ENCODE results near the gene WNK2.
A peak's percentile ranks its signal among the peaks of the same experiment; 100 is the strongest.
"Not testable (repeated sequence)": the region's sequence is repeated elsewhere in the genome, so short reads cannot be mapped to it uniquely, and the experiment has no call there.

Gene WNK2

DNA sequence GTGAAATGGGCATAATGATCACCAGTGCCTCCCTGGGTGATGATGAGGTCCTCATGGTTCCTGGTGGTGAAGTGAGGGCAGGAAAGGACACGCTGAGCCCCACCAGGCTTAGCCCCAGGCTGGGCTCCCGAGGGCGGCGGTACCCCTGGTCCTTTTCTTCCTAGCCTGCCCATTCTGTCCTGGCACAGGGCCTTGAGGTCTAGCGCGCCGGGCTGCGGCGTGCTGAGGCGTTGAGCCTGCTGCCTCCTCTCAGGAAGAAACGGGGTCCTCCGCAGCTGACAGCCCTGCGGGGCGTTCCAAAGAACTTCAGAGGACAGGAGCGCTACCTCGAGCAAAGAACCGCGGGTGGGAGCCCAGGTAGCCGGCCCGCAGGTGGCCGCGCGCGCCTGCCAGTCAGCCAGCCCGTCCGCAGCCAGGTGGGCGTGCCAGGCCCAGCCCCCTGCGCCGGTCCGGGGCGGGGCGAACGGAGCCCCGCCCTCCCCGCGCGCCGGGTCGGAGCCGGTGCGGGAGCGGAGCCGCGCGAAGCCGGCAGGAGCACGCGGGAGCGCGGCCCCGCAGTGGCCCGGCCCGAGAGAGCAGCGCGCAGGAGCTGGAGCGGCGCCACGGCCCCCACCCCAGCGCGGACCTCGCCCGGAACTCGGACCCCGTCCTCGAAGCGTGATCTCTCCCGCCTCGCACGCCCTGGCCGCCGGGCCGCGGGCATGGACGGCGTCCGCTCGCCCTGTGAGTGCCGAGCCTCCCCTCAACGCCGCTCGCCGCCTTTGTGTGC, at the start of gene WNK2:
Gene WNK2 (plus strand): TSS at position 477 of the 769 bp plus-strand sequence. CDS start 791 bp downstream, outside the sequence.
- DNase-seq: peak; percentile 30

DNA sequence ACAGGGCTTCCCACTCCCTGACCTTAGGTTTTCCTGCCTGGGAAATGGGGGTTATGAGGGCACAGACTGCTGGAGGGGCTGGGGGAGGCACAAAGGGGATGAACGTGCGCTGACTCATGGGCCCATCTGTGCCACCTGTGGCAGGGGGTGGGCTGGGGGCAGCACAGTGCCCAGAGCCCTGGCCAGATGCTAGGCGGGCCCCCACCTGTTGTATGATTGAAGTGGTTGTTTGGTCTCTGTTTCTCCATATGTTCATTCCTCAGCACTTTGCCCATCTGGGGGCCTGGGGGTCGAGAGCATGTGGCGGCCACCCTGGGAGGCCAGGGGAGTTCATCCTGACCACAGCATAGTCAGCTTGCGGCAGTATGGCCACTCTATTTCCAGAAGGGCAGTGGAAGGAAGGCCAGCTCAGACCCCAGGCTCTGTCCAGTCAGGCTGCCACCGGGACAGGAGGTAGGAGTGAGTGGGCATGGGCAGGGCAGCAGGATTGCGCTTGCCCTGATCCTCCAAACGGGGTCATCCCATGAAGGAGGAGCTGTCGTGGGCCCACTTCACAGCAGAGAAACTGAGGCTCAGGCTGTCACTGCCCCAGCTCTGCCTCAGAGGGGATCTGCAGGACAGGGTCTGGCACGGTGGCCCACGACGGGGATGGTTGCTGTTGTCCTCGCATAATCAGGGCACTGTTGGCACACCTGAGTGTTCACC, 49.0 kb upstream of the WNK2 start:
- no peak for DNase-seq

DNA sequence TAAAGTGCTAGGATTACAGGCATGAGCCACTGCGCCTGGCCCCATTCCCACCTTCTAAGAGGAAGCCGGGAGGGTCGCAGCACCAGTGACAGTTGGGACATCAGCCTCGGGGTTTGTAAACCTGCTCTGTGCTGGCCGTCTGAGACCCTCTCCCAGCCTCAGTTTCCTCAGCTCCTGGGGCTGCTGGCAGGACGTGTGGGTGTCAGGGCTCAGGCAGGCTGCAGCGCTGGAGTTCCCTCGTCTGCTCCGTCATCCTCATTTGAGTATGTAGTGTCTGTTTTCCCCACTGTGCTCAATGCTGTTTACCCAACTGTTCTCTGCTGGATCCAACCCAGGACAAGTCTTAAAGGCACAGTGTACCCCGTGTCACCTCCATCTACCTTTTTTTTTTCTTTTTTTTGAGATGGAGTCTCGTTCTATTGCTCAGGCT, 47.9 kb upstream of the WNK2 start:
- DNase-seq: peak; percentile 16

DNA sequence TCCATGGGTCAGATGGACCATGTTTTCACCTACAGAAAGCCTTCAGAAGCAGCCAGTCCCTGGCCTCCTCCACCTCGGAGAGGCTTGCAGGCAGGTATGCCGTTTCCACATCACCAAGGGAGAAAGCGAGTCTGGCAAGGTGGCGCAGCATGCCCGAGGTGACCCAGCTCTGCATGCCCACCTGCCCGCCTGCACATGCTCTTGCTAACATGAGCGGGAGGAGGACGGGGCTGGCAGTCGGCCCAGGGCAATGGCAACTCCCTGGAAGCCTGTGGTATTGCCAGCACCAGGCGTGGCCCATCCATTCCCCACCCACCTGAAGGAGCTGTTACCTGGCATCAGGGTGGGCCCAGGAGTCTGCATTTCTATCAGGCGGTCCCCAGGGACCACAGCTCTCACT, 46.6 kb upstream of the WNK2 start:
- DNase-seq: no peak

DNA sequence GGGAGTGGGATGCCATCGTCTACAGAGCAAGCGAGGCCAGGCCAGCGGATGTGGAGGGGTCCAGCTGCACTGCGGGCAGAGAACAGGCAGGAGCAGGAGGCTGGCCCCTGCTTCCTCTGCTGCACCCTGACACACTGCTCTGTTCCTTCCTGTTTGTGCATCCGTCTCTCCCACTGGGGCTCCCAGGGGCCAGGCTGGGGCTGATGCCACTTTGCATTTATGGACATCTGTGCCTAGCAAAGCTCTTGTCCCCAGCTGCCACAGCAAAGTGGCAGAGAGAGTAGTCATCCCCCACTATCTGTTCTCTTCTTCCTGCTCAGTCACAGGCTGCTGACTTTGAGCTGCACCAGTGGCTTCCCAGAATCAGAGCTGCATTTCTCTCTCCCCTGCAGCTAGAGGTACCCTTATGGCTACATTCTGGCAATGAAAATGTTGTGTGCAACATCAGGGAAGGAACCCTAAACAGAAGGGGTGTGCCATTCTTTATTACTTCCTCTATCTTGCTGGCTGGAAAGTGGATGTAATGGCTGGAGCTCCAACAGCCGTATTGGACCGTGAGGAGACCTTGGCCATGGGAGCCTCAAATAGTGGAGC, 45.7 kb upstream of the WNK2 start:
- no peak for DNase-seq

DNA sequence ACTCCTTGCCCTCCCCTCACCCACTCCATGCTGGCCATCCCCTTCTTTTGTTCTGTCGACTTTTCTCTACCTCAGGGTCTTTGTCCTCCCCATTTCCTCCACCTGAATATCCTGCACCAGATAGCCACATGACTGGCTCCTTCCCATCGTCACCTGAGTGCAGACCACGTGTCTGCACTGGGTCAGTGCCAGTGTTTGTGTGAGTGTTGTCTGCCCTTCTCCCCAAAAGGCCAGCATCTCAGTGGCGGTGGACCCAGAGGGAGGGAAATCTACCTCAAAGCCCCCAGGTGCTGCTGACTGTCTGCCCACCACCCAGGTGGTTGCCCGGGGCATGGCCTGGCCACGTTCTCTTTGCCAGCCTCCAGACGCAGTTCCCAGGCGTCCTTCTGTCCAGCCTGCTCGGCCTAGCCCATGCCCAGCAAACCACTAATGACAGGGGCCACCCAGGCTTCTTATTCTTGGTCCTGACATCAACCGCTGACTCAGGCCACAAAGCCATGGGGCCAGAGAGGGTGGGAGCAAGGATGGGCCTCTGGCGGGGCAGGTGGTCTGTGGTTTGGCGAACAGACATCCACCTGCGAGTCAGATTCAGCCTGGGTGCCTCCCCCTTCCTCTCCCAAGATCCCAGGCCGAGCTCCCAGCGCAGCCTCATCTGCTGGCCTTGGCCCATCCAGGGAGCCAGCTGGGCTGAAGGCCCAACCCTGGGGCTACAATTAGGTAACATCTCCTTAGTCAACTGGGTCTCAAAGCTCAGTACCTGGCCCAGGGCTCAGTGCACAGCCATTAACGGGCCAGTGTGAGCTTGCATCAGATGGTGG, 44.4 kb upstream of the WNK2 start:
- DNase-seq: no peak

DNA sequence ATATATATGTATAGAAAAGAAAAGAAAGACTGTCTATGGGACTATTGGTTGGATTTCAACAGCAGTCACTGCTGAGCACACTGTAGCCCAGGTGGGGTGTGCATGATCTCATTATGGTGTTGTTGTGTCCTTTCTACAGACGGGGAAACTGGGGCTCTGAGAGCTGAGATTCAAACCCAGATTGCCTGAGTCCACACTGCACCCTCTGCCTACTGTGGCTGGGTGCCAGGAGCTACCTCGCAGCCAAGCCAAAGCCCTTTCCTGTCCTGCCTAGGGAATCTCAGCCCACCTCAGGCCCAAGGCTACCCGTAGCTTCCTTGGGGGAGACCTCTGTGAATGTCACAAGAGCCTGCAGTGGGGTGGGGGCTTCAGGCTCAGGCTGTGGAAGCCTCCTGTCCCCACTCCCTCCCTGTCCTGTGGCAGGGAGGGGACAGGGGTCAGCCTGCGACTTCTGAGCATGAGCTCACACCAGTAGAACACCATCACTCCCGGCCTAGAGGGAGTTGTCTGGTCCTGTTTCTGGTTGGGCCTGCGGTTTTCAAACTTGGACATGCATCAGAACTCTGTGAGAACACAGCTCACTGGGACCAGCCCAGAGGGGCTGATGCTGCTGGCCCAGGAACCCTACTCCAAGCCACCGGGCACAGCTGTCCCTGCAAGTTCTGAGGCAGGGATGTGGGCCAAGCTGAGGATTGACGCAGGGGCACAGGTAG, 42.0 kb upstream of the WNK2 start:
- DNase-seq: no peak

DNA sequence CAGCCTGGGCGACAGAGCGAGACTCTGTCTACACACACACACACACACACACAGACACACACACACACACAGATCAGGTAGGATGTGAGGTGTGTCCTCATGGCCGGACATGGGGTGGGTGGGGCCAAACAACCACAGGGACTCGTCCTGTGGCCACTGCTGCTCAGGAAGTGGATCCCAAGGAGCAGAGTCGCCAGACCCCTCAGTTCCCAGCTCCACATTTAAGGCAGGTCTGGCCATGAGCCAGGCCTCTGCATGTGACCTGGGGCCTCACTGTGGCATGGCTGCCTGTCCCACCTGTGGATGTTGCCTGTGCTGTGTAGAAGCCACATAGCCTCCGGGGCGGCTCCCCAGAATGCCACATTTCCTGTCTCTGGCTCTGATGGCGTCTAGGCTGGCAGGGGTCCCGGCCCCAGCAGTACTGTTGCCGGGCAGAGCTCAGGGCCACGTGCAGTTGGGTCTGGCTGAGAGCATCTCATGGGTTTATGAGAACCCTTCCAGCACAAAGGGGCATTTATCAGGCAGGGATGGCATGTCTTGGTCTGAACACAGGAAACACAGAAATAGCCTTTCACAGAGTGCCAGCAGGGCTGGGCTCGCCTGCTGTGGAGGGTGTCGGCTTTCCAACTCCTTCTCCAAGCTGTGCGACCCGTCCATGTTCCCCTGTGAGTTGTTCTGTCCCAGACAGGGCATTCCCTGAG, 40.0 kb upstream of the WNK2 start:
- DNase-seq: peak; percentile 90

DNA sequence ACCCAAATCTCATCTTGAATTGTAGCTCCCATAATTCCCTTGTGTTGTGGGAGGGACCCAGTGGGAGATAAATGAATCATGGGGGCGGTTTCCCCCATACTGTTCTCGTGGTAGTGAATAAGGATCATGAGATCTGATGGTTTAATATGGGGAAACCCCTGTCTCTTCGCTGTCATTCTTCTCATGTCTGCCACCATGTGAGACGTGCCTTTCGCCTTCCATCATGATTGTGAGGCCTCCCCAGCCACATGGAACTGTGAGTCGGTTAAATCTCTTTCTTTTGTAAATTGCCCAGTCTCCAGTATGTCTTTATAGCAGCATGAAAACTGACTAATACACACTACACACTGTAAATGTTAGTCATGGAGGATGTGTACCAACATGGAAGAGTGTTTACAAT, 37.2 kb upstream of the WNK2 start:
- not testable (repeated sequence) for DNase-seq

DNA sequence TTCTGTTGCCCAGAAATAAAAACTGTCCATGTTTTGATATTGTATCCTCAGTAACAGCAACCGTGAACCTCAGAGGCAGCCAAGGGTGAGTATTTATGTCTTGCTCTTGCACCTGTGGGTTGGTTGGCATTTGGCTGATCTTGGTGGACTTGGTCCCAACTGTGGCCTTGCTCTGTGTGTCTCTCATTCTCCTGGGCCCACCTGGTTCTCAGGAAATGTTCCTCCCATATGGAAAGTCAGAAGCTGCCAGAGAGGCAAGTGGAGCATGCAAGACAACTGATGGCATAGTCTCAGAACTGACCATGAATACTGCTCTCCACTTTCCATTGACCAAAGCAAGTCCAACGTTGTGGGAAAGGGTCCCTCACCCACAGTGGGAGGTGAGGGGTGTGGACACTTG, 36.3 kb upstream of the WNK2 start:
- DNase-seq: no peak

DNA sequence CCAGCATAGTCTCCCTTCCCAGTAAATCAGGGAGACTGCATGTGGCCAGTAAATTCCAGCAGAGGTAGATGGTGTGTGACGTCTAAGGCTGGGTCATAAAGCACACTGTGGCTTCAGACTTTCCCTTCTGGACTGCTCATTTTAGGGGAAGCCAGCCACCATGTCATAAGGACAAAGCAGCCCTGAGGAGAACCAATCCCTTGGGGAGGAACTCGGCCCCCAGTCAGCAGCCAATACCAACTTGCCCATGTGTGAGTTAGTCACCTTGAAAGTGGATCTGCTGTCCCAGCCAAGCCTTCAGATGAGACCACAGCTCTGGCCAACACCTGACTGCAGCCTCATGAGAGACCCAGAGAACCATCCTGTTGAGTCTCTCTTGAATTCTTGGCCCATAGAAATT, 35.2 kb upstream of the WNK2 start:
- DNase-seq: no peak

DNA sequence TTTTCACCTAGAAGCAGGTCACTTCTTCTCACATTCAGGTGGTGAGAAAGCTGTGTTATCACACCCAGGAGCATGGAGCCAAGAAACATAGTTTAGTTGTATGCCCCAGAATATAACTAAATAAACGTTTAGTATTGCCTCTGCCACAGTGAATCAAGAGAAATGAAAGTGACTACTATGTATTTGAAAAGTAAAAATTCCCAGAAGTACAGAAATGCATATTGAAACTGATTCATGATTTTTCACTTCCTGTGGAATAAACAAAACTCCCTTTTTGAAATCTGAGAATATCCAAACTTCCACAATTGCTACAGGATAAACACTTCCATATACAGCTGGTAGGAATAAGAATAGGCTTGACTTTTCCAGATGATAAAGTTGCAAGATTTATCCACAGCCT, 34.6 kb upstream of the WNK2 start:
- no peak for DNase-seq

DNA sequence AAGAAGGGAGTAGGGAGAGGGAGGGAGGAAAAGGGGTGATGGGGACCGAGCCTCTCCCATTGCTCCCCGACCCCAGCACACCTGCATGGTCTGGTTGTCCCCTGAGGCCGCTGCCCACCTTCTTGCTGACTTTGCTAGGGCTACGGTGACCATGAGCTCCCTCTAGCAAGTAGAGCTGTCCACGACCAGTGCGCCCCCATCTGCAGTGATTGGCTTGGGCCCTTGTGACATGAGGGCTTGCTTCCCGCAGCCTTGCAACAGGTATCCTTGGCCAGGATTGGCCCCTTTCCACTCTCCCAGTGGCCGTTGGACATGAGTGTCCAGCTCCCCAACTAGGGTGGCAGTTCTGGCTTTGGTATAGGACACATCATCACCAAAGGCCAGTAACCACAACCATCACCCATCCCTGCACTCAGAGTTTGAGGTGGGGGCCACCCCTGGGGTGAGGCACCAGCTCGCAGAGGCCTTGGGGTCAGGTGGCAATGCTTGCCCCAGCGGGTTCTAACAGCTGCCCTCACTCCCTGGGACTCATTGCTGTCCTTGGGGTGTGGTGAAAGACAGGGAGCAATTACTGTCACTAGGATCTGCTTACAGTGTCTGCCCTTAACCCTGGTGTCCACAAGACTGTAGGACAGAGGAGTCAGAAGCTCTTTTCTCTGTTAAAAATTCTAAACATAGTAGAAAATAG, 32.7 kb upstream of the WNK2 start:
- no peak for DNase-seq

DNA sequence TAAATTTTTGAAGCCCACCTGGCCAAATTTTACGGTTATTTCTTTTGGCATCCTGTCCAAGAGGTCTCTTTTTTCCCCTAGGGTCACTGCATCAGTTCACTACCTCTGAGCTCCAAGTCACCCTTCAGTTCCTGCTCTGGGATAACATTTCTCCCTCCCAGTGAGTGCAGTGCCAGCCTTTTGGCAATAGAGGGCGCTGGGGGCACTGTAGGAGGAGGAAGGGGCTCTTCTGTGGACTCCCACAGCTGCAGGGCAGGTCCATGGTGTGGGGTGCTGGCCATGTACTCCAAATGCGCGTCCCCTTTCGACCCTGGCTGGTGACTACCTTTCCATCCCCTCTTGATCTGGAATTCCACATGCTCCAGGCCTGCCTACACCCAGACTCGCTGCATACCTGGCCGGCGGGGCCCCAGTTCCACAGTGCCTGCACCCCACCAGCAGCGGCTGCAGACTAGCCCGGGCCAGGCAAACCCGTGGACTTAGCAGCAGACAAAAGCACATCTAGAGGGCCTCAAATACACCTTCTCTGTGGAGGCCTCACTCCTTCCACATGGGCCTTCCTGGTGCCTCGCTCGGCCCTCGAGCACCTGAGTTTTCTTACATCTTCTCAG, 29.5 kb upstream of the WNK2 start:
- peak; percentile 7 for DNase-seq

DNA sequence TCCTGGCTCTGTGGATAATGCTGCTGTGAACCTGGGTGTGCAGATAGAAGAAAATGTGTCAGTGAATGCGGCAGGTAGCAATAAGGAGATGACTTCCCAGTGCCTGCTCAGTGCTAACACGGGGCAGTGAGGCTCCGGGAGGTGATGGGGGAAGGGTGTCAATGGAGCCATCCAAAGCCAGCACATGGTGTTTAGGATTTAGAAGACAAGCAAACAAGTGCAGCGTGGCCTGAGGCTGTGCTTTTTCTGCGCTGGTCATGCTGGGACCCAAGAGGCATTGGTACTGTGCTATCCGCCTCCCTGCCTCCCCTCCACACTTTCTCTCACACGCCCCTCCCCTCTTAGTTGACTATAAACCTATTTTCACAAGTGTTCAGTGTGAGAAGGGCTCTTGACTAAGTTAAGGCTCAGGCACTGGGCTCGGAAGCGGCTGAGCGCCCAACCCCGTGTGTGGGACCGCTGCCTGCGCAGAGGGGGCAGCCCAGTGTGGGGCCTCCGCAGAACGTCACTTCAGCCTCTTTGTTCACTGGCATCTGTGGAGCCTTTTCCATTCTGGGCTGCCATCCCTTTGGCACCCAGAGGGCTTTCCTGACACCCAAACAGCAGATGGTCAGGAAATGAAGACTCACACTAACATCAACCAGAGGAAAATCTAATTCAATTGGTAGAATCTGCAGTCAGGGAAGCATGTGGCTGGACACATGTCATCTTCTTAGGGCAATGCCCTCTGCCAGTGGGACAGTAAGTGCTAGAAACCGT, 28.0 kb upstream of the WNK2 start:
- peak; percentile 73 for DNase-seq

DNA sequence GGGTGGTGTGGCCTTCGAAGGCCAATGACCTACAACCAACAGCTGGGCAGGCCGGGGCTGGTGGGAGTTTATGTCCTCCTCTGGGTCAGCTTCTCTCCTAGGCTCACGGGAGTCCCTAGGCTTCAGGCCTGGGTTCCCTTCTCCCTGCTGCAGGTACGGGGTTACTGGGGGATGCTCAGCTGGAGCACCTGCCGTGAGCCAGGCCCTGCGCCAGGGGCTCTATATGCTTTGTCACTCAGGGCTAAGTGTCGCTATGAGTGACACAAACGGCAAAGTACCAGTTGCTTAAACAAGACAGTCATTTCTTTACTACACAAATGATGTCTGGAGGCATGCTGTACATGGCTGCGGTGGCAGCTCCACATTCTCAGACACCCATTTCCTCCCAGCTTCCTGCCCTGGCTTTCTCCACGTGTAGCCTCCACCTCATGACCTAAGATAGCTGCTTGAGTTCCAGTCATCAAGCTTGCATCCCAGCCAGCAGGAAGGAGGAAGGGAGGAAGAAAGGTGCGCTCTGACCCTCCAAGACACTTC, 27.4 kb upstream of the WNK2 start:
- DNase-seq: no peak

DNA sequence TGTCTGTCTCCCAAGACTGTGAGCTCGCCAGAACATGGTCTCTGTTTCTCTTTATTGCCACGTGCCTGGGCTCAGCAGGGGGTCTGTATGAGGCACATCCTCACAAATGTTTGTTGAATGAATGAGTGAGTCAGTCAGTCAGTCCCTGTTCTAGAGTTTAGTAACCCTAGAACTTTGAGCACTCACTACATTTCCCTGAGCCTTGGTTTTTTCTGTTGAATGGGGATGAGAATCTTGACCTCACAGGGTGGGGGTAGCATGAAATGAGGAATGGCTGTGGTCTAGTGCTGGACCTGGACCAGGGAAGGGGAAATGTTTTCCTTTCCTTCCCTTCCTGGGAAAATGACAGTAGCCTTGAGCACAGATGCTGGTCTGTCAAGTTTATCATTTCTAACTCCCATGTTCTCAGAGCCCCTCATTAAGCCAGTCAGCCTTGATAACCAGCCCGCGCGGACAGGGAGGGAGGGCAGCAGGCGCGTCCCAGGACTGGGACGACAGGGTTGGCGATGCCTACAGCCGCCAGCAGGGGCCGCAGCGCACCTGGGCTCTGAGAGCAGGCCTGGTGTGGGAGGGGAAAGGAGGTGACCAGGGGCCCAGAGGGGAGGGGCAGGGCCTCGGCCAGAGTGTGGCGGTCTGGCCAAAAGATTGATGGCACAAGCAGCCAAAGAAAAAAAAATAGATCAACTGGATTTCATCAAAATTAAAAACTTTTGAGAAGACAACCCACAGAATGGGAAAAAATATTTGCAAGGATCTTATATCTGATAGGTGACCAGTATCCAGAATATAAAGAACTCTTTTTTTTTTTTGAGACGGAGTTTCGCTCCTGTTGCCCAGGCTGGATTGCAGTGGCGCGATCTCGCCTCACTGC, 24.1 kb upstream of the WNK2 start:
- peak; percentile 79 for DNase-seq

DNA sequence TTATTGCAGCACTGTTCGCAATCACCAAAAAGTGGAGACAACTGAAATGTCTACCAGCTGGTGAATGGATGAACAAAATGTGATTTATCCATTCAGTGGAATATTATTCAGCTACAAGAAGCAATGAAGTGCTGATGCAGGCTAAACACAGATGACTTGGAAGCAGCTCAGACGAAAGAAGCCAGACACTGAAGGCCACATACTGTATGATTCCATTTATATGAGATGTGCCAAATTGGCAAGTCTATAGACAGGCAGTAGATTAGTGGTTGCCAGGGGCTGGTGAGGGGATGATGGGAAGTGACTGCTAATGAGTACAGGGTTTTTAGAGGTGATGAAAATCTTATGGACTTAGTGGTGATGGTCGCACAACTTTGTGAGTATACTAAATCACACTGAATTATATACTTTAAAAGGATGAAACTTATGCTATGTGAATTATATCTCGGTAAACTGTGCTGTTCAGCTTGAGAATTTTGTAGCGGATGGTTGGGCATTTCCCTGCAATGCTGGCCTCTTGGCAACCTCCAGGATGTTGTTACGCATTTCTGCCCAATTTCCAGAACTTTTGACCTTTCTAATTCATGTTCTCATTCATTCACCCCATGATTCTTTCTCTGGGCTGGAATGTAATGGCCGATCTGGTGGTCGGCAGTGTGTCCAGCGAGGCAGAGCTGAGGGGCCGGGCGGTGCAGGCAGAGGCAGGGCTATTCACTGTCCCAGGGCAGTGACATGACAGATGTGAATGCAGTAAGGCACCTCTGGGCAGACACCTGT, 22.0 kb upstream of the WNK2 start:
- no peak for DNase-seq
